Measurements from ENCODE around the gene HBD.
"Not testable (repeated sequence)": the region's sequence is repeated elsewhere in the genome, so short reads cannot be mapped to it uniquely, and the experiment has no call there.

Gene HBD

GRCh38 chr11:5252192-5252918 lies 18.1 kb upstream of the HBD start:
- no peak for DNase-seq

GRCh38 chr11:5251746-5252145 lies 17.5 kb upstream of the HBD start:
- DNase-seq = no peak

- DNase-seq = no peak
Observed at GRCh38 chr11:5250543-5251204, 16.4 kb upstream of the HBD start.

GRCh38 chr11:5249807-5250396 lies 15.6 kb upstream of the HBD start, which contains the start of gene HBG1:
TSS of gene HBG1 (minus strand) at chr11:5249857. CDS start at chr11:5249804, 53 bp downstream.
- not testable (repeated sequence) for DNase-seq

- not testable (repeated sequence) for DNase-seq
Observed at GRCh38 chr11:5248498-5248897, 14.2 kb upstream of the HBD start.

- DNase-seq = no peak
Observed at GRCh38 chr11:5247472-5248192, 13.3 kb upstream of the HBD start.

GRCh38 chr11:5246772-5247471 lies 12.6 kb upstream of the HBD start:
- no peak for DNase-seq

- DNase-seq = no peak
Observed at GRCh38 chr11:5245155-5245554, 10.9 kb upstream of the HBD start.

- no peak for DNase-seq
Observed at GRCh38 chr11:5243816-5244180, 9.5 kb upstream of the HBD start.

- DNase-seq = no peak
Observed at GRCh38 chr11:5242933-5243815, 8.9 kb upstream of the HBD start.

- DNase-seq = no peak
Observed at GRCh38 chr11:5242208-5242607, 7.9 kb upstream of the HBD start.

GRCh38 chr11:5241458-5241857 lies 7.2 kb upstream of the HBD start:
- DNase-seq = no peak

- DNase-seq = no peak
Observed at GRCh38 chr11:5240458-5240857, 6.2 kb upstream of the HBD start.

- DNase-seq = no peak
Observed at GRCh38 chr11:5240056-5240455, 5.8 kb upstream of the HBD start.

- DNase-seq = no peak
Observed at GRCh38 chr11:5239046-5239445, 4.8 kb upstream of the HBD start.

GRCh38 chr11:5238486-5238885 lies 4.2 kb upstream of the HBD start:
- no peak for DNase-seq

GRCh38 chr11:5237420-5237819 lies 3.1 kb upstream of the HBD start:
- DNase-seq = no peak

- DNase-seq = no peak
Observed at GRCh38 chr11:5235364-5236095, 1.2 kb upstream of the HBD start.

- no peak for DNase-seq
Observed at GRCh38 chr11:5233307-5233706, 976 bp downstream of the HBD start.

- DNase-seq = no peak
Observed at GRCh38 chr11:5232821-5233220, 1.5 kb downstream of the HBD start.

- DNase-seq = no peak
Observed at GRCh38 chr11:5232176-5232575, 2.1 kb downstream of the HBD start.

Measured in CD4-positive, alpha-beta T cell treated with Interleukin-4 for 1 hour (primary cell).